K562 treated with DMSO at 1 percent for 4 hours (cell line): ENCODE data around the gene OR12D2. TPM values are rescaled to one million over a fixed set of nuclear protein-coding genes. Genes with fewer than 3 reads are reported as not detected.

Experiments used
- total RNA-seq: library from RNA; unstranded; fragments of 300-600 nt; gene quantifications from 2 replicates; pipeline ENCODE4 v1.2.3, GENCODE V29; 2022; ENCODE audit not compliant: insufficient read depth

OR12D2 gene
- not detected in 2 replicates for total RNA-seq

GRCh38 chr6:29395331-29395730 lies at the start of gene OR12D2:
OR12D2 (plus strand) TSS chr6:29395631; CDS start chr6:29396700, 1,069 bp downstream.

GRCh38 chr6:29368765-29369164 lies 26.7 kb upstream of the OR12D2 start, which contains the start of gene OR5V1:
OR5V1 (minus strand) TSS chr6:29368865; CDS start chr6:29356195, 12,670 bp downstream.

GRCh38 chr6:29375191-29375590 lies 20.2 kb upstream of the OR12D2 start, which contains the start of gene OR12D3:
OR12D3 (minus strand) TSS chr6:29375291; CDS start chr6:29375287, 4 bp downstream.

GRCh38 chr6:29414588-29414987 lies 19.2 kb downstream of the OR12D2 start, which contains the start of gene OR12D1:
OR12D1 (plus strand) TSS chr6:29414928.

GRCh38 chr6:29439006-29439405 lies 43.6 kb downstream of the OR12D2 start, which contains the start of gene OR10C1:
OR10C1 (plus strand) TSS chr6:29439306; CDS start chr6:29440016, 710 bp downstream.

Other genes with a start within 250 kb of the OR12D2 start
- gene OR2J2, start 224.7 kb upstream of the OR12D2 start, total RNA-seq = not detected in 2 replicates
- gene OR14J1, start 93.9 kb upstream of the OR12D2 start, total RNA-seq = not detected in 2 replicates
- gene OR5V1, start 26.8 kb upstream of the OR12D2 start, total RNA-seq = not detected in 2 replicates
- gene OR12D3, start 20.3 kb upstream of the OR12D2 start, total RNA-seq = not detected in 2 replicates
- not detected in 2 replicates for gene OR12D1, start 19.3 kb downstream of the OR12D2 start, total RNA-seq
- gene OR10C1, start 43.7 kb downstream of the OR12D2 start, total RNA-seq = not detected in 2 replicates
- not detected in 2 replicates for gene OR11A1, start 61.4 kb downstream of the OR12D2 start, total RNA-seq
- gene OR2H1, start 61.5 kb downstream of the OR12D2 start, total RNA-seq = not detected in 2 replicates
- gene MAS1L, start 92.3 kb downstream of the OR12D2 start, total RNA-seq = not detected in 2 replicates
- gene UBD, start 164.1 kb downstream of the OR12D2 start, total RNA-seq = not detected in 2 replicates
- gene OR2H2, start 189.5 kb downstream of the OR12D2 start, total RNA-seq = 0.34 TPM in 1 of 2 replicates, not detected in the other
- 5.8 and 7.4 TPM in 2 replicates for gene GABBR1, start 237.6 kb downstream of the OR12D2 start, total RNA-seq